SKM-1 treated with dmso at 0.1 percent for 144 hours (cell line): ENCODE data around the gene LPAR2.
"Not testable (repeated sequence)": the region's sequence is repeated elsewhere in the genome, so short reads cannot be mapped to it uniquely, and the experiment has no call there.

Experiments used
- DNase-seq: peaks from one replicate; lab custom pipeline; 2025; ENCODE audit not compliant: unreplicated experiment; lab: John Stamatoyannopoulos, UW

The LPAR2 gene

DNA sequence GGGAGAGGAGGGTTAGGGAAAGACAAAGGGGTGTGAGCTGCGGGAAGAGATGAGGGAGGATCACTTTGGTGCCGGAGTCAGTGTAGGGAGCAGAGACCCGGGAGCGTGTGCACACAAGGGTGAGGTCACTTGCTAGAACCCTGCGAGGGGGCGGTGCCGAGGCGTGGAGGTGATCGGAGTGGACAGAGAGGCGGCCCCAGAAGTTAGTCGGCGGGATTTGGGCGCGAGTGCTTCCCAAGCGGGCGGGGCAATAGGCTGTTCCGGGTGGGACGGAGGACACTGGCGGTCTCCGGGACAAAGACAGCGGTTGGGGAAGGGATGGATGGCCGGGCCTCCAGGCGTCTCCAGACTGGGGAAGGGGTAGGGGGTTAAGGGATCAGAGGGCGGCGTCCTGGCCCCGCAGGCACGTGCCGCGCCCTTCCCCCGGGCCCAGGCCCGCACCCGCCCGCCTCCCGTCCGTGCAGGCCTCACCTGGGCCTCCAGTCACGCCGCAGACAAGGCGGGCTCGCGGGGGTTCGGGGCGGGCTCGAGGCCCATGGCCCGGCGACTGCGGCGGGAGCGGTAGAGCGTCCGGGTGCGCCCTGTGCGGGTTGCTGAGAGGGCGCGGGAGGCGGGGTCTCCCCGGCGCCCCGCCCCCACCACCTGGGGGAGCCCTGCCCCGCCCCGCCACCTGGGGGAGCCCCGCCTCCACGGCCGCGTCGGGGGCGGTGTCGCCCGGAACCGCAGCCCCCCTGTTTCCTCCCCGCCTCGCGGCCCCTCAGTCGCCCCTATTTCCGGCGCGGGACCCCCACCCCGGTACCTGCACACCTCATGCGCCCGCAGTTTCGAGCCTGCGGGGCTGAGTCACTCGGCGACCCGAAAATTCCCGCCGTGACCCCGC lies at the start of gene LPAR2:
TSS of gene LPAR2 (minus strand) at position 600 of the 880 bp plus-strand sequence. CDS start 945 bp downstream, outside the sequence.
- DNase-seq: no peak

- DNase-seq: no peak
Measured at GRCh38 chr19:19677579-19677978, 49.6 kb upstream of the LPAR2 start.

- DNase-seq: no peak
Measured at GRCh38 chr19:19674315-19674714, 46.3 kb upstream of the LPAR2 start.

DNA sequence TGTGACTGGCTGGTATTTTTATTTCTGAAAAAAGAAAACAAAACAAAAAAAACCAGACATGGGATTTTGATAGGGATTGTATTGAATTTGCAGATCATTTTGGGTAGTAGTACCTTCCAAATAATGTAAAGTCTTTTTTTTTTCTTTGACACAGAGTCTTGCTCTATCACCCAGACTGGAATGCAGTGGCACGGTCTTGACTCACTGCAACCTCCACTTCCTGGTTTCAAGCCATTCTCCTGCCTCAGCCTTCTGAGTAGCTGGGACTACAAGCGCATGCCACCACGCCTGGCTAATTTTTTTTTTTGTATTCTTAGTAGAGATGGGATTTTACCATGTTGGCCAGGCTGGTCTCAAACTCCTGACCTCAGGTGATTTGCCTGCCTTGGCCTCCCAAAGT lies 44.8 kb upstream of the LPAR2 start:
- DNase-seq: no peak

DNA sequence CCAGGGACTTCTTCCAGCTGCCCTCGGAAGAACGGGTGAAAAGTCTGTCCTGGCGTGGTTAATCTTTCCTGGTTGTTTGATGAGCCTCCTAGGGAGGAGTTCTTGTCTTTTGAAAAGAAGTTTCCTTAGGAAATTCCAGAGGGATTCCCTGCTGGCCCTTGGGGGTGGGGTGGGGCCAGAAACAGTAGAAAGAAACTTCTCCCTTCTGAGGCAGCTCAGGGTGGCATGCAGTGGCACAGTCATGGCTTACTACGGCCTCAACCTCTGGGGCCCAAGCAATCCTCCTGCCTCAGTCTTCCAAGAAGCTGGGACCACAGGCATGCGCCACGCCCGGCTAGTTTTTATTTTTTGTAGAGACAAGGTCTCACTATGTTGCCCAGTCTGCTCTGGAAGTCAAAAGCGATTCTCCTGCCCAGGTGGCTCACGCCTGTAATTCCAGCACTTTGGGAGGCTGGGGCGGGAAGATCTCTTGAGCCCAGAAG lies 42.1 kb upstream of the LPAR2 start:
- no peak for DNase-seq

- DNase-seq: peak; percentile 87
Measured at GRCh38 chr19:19668230-19669012, 40.4 kb upstream of the LPAR2 start, which contains the start of gene ZNF101. TSS of gene ZNF101 (plus strand) at chr19:19668839. CDS start at chr19:19668964, 125 bp downstream.

- not testable (repeated sequence) for DNase-seq
Measured at GRCh38 chr19:19665420-19665948, 37.5 kb upstream of the LPAR2 start.

DNA sequence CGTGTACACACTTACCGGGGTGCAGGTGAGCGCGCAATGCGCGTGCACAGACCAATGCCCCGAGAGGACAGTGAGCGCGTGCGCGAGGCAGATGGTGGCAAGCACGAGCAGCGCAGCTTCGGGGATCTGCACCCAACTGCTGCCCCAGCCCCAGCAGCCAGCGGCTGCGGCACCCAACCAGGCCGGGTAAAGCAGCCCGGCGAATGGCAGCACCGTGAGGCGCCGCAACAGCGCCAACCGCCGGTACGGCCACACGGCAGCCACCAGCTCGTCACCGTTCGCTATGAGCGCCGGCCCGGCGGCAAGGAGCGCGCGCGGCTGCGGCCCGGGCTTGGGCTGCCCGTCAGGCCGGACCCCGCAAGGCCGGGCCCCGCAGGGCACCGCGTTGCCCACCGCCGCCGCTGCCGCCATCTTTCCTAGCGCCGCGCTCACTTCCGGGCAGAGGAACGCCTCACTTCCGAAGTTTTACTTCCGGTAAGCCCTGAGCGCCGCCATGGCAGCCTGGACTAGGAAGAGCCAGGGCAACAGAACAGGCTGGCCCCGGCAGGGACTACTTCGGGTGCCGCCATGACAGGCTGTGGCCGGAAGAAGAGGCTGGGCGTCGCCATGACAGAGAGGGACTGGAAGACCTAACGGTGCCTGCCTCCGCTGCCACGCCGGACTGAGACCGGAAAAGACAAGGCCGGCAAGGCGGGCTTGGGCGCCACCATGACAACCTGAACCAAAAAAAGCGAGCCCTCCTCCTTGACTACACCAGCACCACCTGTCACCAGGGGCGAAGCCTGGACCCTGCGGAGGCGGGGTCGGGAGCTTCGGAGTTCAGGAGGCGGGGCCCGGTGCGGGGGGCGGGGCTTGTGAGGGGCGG lies 35.5 kb upstream of the LPAR2 start, which contains the start of gene ATP13A1:
TSS of gene ATP13A1 (minus strand) at position 421 of the 865 bp plus-strand sequence. CDS start at position 411, 10 bp downstream.
- DNase-seq: peak; percentile 95

GRCh38 chr19:19662871-19663255 lies 34.8 kb upstream of the LPAR2 start:
- DNase-seq: peak; percentile 19

DNA sequence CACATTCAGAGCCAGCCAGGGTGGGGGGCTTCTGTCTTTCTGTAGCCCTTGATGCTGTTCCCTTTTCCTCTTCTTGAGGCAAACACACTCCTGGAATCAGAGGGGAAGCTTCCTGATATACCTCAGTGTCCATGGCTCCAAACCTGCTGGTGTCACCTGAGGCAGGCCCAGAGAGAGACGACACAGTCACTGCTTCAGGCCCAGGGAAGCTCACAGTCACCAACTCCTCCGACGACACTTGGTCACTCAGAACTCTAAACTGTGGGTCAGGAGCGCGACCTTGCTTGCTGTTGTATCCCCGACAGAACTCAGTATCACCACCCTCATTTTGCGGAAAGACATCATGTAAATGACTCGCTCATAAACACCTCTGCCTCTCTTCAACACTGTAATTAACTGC lies 34.3 kb upstream of the LPAR2 start:
- DNase-seq: no peak

DNA sequence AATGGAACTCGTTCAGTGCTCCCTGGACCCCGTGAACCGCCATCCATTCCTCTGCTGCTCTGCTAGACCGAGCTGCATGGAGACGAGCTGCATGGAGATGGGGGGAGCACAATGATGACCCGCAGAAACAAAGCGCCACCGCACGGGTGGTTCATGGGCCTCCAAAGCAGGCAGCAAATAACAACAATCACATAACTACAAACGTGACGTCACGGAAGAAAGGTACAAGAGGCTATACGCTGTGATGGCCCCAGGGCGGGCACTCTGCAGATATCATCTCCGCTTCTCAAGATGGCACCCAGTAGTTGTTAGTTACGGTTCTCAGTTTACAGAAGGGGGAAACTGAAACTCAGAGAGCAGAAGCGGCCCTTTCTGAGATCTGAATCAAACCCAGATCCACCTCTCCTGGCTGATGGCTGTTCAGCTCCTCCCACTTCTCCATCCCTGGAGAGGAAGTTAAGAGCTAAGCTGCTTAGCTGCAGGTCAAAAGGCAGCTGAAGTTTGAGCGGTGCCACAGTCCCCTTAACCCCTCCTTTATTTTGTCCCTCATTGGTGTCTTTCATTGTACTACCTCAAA lies 33.7 kb upstream of the LPAR2 start:
- DNase-seq: peak; percentile 65

- DNase-seq: no peak
Measured at GRCh38 chr19:19661141-19661674, 33.2 kb upstream of the LPAR2 start.

- no peak for DNase-seq
Measured at GRCh38 chr19:19659646-19660245, 31.7 kb upstream of the LPAR2 start.

GRCh38 chr19:19657397-19657783 lies 29.4 kb upstream of the LPAR2 start:
- no peak for DNase-seq

GRCh38 chr19:19656451-19657396 lies 28.7 kb upstream of the LPAR2 start:
- DNase-seq: no peak

DNA sequence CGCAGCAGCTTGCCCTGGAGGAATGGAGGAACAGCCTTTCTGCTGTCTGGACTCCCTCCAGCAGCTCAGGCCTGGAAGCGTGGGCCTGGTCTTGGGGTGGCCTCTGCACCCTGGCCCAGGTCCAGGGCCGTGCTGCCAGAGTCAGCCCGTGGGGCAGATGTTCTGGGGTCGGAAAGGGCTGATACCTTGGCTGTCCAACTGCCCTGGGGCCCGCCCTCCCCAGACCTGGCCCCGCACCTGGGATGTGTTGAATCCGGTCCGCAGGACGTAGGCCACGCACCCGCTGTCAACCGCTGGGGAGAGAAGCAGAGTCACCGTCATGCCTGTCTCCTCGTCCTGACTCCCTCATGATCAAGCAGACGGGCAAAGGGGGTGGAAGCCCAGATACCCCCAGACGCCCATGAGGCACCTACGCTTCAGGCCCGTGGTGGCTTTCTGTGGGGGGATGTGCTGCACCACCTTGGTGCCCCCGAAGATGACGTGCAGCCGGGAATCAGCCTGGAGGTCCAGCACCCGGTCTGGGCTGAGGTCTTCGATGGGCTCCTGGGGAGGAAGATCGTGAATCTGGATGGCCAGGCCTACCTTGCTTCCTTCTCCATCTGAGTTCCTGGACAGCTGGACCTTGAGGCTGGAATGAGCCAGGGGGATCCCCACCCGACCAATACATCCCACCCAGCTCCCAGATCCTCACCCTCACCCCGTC lies 27.8 kb upstream of the LPAR2 start:
- no peak for DNase-seq

- no peak for DNase-seq
Measured at GRCh38 chr19:19655051-19655594, 27.1 kb upstream of the LPAR2 start.
